A549 (cell line): Measurements from ENCODE around the gene IPO13.

Experiments used
- MYC ChIP-seq: IDR thresholded peaks from 2 replicates; pipeline ENCODE4 v1.6.1; 2012; ENCODE audit warnings: mild to moderate bottlenecking, inconsistent platforms, low read length, improper control_type of control experiment, borderline replicate concordance
- NFE2L2 ChIP-seq: fragments of 150-350 bp; conservative IDR thresholded peaks from 2 replicates; pipeline ENCODE4 v1.6.1; 2014; ENCODE audit warnings: low read length
- PHF8 ChIP-seq: fragments of 200-600 bp; sonication (generic); IDR thresholded peaks from 2 replicates; pipeline ENCODE4 v1.6.1; 2016; ENCODE audit warnings: low read depth, mild to moderate bottlenecking, antibody characterized with exemption, moderate library complexity, borderline replicate concordance
- POLR2A ChIP-seq: IDR thresholded peaks from 2 replicates; pipeline ENCODE4 v1.6.1; 2012; ENCODE audit warnings: mild to moderate bottlenecking, low read length
- RNF2 ChIP-seq: fragments of 200-600 bp; sonication (generic); IDR thresholded peaks from 2 replicates; pipeline ENCODE4 v1.6.1; 2016; ENCODE audit warnings: low read depth, mild to moderate bottlenecking, antibody characterized with exemption, moderate library complexity, borderline replicate concordance
- ZC3H11A ChIP-seq: fragments of 450-650 bp; IDR thresholded peaks from 2 replicates; pipeline ENCODE4 v1.6.1; 2014; ENCODE audit warnings: antibody characterized with exemption, mild to moderate bottlenecking
- TF ChIP-seq, protein P1 (sequence below): fragments of >200 bp; sonication (Bioruptor Twin); formaldehyde crosslinking; IDR thresholded peaks from 3 replicates; pipeline ENCODE4 v1.5.1; 2016
- TF ChIP-seq, protein P2 (sequence below): fragments of >200 bp; sonication (Bioruptor Twin); formaldehyde crosslinking; IDR thresholded peaks from 3 replicates; pipeline ENCODE4 v1.6.1; 2016
- TF ChIP-seq, protein P3 (sequence below): IDR thresholded peaks from 2 replicates; pipeline ENCODE4 v1.6.1; 2012
- TF ChIP-seq, protein P4 (sequence below): fragments of 450-650 bp; IDR thresholded peaks from 2 replicates; pipeline ENCODE4 v1.6.1; 2014; ENCODE audit warnings: antibody characterized with exemption

DNA sequence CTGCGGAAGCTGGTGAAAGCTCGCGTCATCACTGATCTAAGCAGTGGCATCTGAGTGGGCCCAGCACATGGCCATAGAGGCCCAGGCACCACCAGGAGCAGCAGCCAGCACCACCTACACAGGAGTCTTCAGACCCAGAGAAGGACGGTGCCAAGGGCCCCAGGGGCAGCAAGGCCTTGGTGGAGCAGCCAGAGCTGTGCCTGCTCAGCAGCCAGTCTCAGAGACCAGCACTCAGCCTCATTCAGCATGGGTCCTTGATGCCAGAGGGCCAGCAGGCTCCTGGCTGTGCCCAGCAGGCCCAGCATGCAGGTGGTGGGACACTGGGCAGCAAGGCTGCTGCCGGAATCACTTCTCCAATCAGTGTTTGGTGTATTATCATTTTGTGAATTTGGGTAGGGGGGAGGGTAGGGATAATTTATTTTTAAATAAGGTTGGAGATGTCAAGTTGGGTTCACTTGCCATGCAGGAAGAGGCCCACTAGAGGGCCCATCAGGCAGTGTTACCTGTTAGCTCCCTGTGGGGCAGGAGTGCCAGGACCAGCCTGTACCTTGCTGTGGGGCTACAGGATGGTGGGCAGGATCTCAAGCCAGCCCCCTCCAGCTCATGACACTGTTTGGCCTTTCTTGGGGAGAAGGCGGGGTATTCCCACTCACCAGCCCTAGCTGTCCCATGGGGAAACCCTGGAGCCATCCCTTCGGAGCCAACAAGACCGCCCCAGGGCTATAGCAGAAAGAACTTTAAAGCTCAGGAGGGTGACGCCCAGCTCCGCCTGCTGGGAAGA lies 16.4 kb upstream of the IPO13 start:
- TF ChIP-seq, protein P1, sequence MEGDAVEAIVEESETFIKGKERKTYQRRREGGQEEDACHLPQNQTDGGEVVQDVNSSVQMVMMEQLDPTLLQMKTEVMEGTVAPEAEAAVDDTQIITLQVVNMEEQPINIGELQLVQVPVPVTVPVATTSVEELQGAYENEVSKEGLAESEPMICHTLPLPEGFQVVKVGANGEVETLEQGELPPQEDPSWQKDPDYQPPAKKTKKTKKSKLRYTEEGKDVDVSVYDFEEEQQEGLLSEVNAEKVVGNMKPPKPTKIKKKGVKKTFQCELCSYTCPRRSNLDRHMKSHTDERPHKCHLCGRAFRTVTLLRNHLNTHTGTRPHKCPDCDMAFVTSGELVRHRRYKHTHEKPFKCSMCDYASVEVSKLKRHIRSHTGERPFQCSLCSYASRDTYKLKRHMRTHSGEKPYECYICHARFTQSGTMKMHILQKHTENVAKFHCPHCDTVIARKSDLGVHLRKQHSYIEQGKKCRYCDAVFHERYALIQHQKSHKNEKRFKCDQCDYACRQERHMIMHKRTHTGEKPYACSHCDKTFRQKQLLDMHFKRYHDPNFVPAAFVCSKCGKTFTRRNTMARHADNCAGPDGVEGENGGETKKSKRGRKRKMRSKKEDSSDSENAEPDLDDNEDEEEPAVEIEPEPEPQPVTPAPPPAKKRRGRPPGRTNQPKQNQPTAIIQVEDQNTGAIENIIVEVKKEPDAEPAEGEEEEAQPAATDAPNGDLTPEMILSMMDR, result no peak
- TF ChIP-seq, protein P2, sequence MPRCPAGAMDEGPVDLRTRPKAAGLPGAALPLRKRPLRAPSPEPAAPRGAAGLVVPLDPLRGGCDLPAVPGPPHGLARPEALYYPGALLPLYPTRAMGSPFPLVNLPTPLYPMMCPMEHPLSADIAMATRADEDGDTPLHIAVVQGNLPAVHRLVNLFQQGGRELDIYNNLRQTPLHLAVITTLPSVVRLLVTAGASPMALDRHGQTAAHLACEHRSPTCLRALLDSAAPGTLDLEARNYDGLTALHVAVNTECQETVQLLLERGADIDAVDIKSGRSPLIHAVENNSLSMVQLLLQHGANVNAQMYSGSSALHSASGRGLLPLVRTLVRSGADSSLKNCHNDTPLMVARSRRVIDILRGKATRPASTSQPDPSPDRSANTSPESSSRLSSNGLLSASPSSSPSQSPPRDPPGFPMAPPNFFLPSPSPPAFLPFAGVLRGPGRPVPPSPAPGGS, result no peak
- TF ChIP-seq NFE2L2 (no peak), ZC3H11A (no peak), RNF2 (no peak), MYC (no peak), POLR2A (no peak), PHF8 (no peak)
- TF ChIP-seq, protein P3, sequence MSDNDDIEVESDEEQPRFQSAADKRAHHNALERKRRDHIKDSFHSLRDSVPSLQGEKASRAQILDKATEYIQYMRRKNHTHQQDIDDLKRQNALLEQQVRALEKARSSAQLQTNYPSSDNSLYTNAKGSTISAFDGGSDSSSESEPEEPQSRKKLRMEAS, result no peak; the same call in 1 of the 2 replicates
- TF ChIP-seq, protein P4, sequence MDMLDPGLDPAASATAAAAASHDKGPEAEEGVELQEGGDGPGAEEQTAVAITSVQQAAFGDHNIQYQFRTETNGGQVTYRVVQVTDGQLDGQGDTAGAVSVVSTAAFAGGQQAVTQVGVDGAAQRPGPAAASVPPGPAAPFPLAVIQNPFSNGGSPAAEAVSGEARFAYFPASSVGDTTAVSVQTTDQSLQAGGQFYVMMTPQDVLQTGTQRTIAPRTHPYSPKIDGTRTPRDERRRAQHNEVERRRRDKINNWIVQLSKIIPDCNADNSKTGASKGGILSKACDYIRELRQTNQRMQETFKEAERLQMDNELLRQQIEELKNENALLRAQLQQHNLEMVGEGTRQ, result no peak
